Lower leg skin (tissue), 4 donors: ENCODE results near the gene RUNDC3A. TPM values are rescaled to one million over a fixed set of nuclear protein-coding genes. Genes with fewer than 3 reads are reported as not detected.
"Not testable (repeated sequence)": the region's sequence is repeated elsewhere in the genome, so short reads cannot be mapped to it uniquely, and the experiment has no call there.

Experiments
- DNase-seq, 2 donors: peaks; one replicate each; pipeline ENCODE4 v3.0.0-alpha.2; 2019; ENCODE audit warnings: low spot score in 2 of 2
- H3K4me3 ChIP-seq: fragments of 200-600 bp; sonication (generic); 2 replicates; pipeline ENCODE4 v1.5.1; 2017; ENCODE audit warnings: mild to moderate bottlenecking, low read depth; ENCODE audit not compliant: poor library complexity, severe bottlenecking
- CTCF ChIP-seq, 3 donors: fragments of 450-650 bp; IDR thresholded peaks; one replicate each; pipeline ENCODE4 v1.5.1; 2016; ENCODE audit warnings: antibody characterized with exemption in 3 of 3, mild to moderate bottlenecking in 3 of 3, moderate library complexity in 2 of 3
- POLR2A ChIP-seq, 2 donors: fragments of 450-650 bp; IDR thresholded peaks; one replicate each; pipeline ENCODE4 v1.6.1; 2016 to 2017; ENCODE audit warnings: antibody characterized with exemption in 2 of 2, mild to moderate bottlenecking in 1 of 2, moderate library complexity in 1 of 2
- WGBS, 2 donors: methylation state at CpG; one replicate each; pipeline ENCODE4 v1.1.5; 2018; 5-methylcytosine and 5-hydroxymethylcytosine counted together
- intact Hi-C: fragments of 100-400 bp; cut with DNase I; formaldehyde crosslinking; loops from one replicate; pipeline ENCODE4 v1.15.0; 2023; ENCODE audit warnings: low total_unique reads
- total RNA-seq, 4 donors: library from RNA; depleted of rRNA; stranded (reverse); fragments of >200 nt; gene quantifications; one replicate each; pipeline ENCODE4 v1.1.0, GENCODE V29; 2016

The RUNDC3A gene
- total RNA-seq, 4 donors from 2014 or later: 12.6 to 29.5 (median 17.1) TPM

- no peak overlapping the region for H3K4me3 ChIP-seq
- no peak for DNase-seq
- intact Hi-C loops: no loop called here
- no peak for TF ChIP-seq CTCF (IDR thresholded peaks at IDR 0.05)
- no peak for TF ChIP-seq POLR2A (IDR thresholded peaks at IDR 0.05)
- 59 to 66% methylated on average over 7 of the region's 7 CpGs for WGBS, 2 donors
These were observed 19.5 kb downstream of the RUNDC3A start for GRCh38 chr17:44327715-44328449.

- WGBS, 2 donors: 87 to 94% methylated on average over 7 of the region's 7 CpGs
- DNase-seq, intact Hi-C loops: not testable (repeated sequence)
These were observed 21.1 kb downstream of the RUNDC3A start for GRCh38 chr17:44329516-44329915.

GRCh38 chr17:44330263-44330662 lies 21.9 kb downstream of the RUNDC3A start:
- intact Hi-C loops, H3K4me3 ChIP-seq: not testable (repeated sequence)

More at GRCh38 chr17:44329516-44329915, 21.1 kb downstream of the RUNDC3A start:
- not testable (repeated sequence) for H3K4me3 ChIP-seq

GRCh38 chr17:44331249-44331760 lies 22.9 kb downstream of the RUNDC3A start:
- TF ChIP-seq CTCF (IDR thresholded peaks at IDR 0.05): no peak
- no peak for TF ChIP-seq POLR2A (IDR thresholded peaks at IDR 0.05)
- intact Hi-C loops: no loop called here
- peak; percentile 79 to 91 for DNase-seq
- WGBS, 2 donors: 2 to 3% methylated on average over 7 of the region's 7 CpGs
- no peak overlapping the region for H3K4me3 ChIP-seq

More at GRCh38 chr17:44330263-44330662, 21.9 kb downstream of the RUNDC3A start:
- WGBS, 2 donors: 84 to 88% methylated on average over 5 of the region's 5 CpGs
- not testable (repeated sequence) for DNase-seq

- no peak for TF ChIP-seq POLR2A (IDR thresholded peaks at IDR 0.05)
- no peak for TF ChIP-seq CTCF (IDR thresholded peaks at IDR 0.05)
- intact Hi-C loops: no loop called here
- WGBS, 2 donors: 40 to 43% methylated on average over 5 of the region's 5 CpGs
- no peak overlapping the region for H3K4me3 ChIP-seq
- DNase-seq: no peak
These were observed 25.0 kb downstream of the RUNDC3A start for GRCh38 chr17:44333371-44333770.

- no peak for TF ChIP-seq CTCF (IDR thresholded peaks at IDR 0.05)
- TF ChIP-seq POLR2A (IDR thresholded peaks at IDR 0.05): no peak
- H3K4me3 ChIP-seq: no peak overlapping the region
- DNase-seq: no peak
- intact Hi-C loops: no loop called here
- WGBS, 2 donors: 54 to 66% methylated on average over 2 of the region's 2 CpGs
These were observed 25.9 kb downstream of the RUNDC3A start for GRCh38 chr17:44334315-44334714.

GRCh38 chr17:44334727-44335126 lies 26.3 kb downstream of the RUNDC3A start:
- TF ChIP-seq CTCF (IDR thresholded peaks at IDR 0.05): no peak
- no peak for TF ChIP-seq POLR2A (IDR thresholded peaks at IDR 0.05)
- intact Hi-C loops: no loop called here
- H3K4me3 ChIP-seq: no peak overlapping the region
- 54 to 66% methylated on average over 3 of the region's 3 CpGs for WGBS, 2 donors
- no peak for DNase-seq
